Retinal pigment epithelial cell (primary cell): ENCODE results near the gene EPC2.

ENCODE experiments used
- DNase-seq: peaks from one replicate; pipeline ENCODE4 v3.0.0-alpha.2; 2010; ENCODE audit warnings: low read depth
- H3K4me3 ChIP-seq: 2 replicates; pipeline ENCODE4 v1.5.1; 2011; ENCODE audit warnings: mild to moderate bottlenecking, low read length, control low read depth, moderate library complexity
- TF ChIP-seq, protein P1 (sequence below): conservative IDR thresholded peaks from 2 replicates; pipeline ENCODE4 v1.5.1; 2011; ENCODE audit warnings: low read depth, low read length, control low read depth, inconsistent platforms

EPC2 gene

DNA sequence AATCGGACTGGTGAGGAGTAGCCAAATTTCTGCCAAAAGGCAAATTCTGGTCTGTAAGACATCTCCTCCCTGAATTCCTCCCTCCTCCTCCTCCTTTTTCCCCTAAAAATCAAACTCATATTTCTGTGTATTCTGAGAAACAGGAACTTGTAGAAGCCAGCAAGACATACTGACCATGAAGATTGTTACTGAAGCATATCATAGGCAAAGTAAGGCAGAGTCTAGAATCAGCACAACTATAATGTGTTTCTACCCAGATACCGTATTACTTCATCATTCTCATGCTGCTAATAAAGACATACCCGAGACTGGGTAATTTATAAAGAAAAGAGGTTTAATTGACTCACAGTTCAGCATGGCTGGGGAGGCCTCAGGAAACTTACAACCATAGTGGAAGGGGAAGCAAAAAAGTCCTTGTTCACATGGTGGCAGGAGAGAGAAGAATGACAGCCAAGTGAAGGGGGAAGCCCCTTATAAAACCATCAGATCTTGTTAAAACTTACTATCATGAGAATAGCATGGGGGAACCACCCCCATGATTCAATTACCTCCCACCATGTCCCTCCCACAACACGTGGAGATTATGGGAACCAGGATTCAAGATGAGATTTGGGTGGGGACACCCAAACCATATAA lies 24.9 kb upstream of the EPC2 start:
- no peak overlapping the region for H3K4me3 ChIP-seq
- TF ChIP-seq, protein P1, sequence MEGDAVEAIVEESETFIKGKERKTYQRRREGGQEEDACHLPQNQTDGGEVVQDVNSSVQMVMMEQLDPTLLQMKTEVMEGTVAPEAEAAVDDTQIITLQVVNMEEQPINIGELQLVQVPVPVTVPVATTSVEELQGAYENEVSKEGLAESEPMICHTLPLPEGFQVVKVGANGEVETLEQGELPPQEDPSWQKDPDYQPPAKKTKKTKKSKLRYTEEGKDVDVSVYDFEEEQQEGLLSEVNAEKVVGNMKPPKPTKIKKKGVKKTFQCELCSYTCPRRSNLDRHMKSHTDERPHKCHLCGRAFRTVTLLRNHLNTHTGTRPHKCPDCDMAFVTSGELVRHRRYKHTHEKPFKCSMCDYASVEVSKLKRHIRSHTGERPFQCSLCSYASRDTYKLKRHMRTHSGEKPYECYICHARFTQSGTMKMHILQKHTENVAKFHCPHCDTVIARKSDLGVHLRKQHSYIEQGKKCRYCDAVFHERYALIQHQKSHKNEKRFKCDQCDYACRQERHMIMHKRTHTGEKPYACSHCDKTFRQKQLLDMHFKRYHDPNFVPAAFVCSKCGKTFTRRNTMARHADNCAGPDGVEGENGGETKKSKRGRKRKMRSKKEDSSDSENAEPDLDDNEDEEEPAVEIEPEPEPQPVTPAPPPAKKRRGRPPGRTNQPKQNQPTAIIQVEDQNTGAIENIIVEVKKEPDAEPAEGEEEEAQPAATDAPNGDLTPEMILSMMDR, result no peak
- DNase-seq, result no peak

DNA sequence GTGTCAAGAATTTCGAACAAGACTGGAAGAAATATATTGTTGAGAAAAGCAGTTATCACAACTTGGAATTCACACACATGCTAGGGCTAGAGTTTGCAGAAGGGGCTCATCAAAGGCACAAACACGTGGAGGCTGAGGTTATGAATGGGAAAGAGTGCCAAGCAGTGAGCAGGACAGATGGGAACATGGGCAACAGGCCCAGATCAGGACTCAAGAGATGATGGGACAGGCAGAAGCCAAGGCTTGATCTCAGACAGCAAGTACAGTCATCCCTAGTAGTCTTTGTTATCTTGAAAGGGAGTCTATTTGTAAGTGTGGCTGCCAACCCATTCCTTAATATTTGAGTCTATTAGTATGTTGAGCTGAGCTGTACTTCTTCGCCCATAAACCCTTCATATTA lies 22.2 kb upstream of the EPC2 start:
- TF ChIP-seq, protein P1, result no peak
- no peak overlapping the region for H3K4me3 ChIP-seq

DNA sequence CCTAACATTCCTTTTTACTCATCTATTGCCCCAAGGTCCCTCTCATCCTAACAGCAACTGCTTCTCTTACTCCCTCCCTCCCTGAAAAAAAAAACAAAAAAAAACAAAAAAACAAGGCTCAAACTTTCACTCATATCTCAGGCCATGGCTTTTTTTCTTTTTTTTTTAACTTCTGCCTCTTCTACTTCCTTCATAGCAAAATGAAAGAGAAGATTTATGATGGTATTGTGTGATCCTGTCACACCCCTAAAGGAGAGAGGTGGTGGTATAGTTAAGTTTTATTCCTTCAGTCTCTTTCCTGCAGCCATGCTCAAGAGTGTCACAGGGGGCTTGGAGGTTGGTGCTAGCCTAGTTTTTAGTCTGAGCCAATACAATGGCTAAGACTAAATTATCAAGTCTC lies 21.5 kb upstream of the EPC2 start:
- no peak overlapping the region for H3K4me3 ChIP-seq
- TF ChIP-seq, protein P1, result no peak
- no peak for DNase-seq

More for the DNA sequence above, 22.2 kb upstream of the EPC2 start:
- DNase-seq, result no peak

DNA sequence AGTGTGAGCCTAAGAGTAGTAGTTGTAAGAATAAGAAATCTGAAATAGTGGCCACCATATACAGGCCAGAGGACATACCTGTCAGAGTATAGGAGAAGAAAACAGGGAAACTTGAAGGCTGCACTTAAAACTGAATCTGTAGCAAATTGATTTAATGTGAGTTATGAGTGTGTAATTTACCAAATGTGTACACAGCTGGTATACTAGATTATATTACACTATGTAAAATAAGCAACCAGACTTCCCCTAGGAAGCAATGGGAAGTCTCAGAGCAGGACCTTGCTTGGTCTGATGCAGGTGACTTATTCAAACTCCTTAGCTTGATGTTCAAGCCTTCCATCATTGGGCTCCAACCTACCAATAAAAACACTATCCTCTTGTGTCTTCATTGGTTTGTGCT lies 17.3 kb upstream of the EPC2 start:
- no peak for DNase-seq
- H3K4me3 ChIP-seq, result no peak overlapping the region
- TF ChIP-seq, protein P1, result no peak

DNA sequence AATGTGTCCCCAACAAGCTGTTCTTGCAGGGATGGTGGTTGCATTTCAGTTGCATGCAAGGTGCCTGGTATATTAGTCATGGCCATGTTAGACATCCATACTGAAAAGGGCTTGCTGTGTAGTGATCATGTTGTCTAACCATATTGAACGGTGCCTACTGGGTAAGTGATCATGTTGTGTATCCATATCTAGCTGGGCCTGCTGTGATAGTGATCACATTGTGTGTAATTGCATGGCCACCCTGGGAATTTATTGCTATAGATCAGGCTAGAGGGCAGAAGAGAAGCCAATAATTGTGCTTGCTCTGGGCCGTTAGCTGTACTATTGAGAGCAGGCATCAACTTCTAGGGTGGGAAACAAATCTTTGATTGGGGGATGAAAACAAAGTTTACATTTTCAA lies 9.8 kb upstream of the EPC2 start:
- TF ChIP-seq, protein P1, result no peak
- H3K4me3 ChIP-seq, result no peak overlapping the region
- no peak for DNase-seq

DNA sequence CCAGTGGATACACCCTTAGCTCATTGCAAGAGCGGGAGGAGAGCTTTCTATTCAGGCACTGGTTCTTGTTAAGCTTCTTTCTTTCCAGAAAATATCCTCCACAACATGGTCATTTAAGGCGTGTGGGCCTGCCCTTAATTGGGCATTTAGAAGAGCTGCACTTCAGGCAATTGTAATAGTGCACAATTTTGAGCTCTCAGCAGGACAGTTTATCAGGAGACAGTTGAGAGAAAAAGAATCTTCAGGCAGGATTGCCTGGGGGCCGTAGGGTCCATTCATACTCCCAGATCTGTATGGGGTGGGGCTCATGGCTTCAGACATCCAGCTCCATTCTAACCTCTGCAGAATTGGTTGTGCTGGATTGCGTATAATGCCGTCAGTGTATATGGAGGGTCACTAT lies 6.0 kb upstream of the EPC2 start:
- TF ChIP-seq, protein P1, result no peak
- H3K4me3 ChIP-seq, result no peak overlapping the region
- DNase-seq, result no peak

DNA sequence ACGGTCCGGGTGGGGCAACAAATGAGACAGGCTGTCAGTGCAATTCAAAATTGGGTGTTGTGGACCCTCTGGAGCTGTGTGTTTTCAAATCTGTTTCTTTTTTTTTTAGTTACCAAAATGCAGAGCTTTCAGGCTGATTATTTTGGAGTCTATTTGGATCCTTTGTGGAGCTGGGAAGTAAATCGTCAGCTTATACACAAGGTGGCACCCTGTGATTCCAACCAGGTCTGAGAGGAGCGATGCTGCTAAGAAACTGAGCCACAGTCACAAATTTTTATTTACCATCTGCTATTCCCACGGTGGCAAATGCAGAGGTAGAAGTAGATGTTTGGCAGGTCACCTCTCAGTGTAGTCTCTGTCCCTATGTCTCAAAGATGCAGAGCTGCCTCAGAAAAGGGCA lies 3.8 kb upstream of the EPC2 start:
- no peak overlapping the region for H3K4me3 ChIP-seq
- DNase-seq, result no peak
- TF ChIP-seq, protein P1, result no peak
